AG08396 (cell line): Measurements from ENCODE around the gene SLIT3.

Experiments used
- DNase-seq: peaks from one replicate; pipeline ENCODE4 v3.0.0; 2012; ENCODE audit warnings: low spot score, mixed read lengths

Gene SLIT3

DNA sequence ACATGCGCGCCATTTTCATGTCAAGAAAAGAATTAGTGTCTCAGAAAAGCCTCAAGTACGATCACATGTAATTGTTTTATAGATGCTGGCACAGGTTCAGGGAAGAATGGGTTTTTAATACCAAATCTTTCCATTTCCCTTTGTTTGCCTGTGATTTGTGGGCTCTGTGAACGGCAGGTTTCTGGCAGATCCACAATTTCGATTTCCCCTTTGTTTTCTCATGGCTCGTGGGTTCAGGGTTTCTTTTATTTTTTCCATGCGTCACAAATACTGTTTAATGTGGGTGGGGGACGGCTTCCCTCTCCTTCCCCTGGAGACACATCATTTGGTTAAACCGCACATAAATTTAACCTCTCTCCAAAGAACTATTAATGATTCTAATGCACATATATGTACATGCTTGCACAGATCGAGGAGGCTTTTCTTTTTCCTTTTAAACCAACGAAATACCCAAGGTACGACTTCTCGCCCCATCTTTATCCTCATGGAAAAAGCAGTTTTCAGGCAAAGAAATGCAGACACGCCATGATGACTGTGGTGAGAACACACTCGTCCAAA, 195.9 kb downstream of the SLIT3 start:
- no peak for DNase-seq

DNA sequence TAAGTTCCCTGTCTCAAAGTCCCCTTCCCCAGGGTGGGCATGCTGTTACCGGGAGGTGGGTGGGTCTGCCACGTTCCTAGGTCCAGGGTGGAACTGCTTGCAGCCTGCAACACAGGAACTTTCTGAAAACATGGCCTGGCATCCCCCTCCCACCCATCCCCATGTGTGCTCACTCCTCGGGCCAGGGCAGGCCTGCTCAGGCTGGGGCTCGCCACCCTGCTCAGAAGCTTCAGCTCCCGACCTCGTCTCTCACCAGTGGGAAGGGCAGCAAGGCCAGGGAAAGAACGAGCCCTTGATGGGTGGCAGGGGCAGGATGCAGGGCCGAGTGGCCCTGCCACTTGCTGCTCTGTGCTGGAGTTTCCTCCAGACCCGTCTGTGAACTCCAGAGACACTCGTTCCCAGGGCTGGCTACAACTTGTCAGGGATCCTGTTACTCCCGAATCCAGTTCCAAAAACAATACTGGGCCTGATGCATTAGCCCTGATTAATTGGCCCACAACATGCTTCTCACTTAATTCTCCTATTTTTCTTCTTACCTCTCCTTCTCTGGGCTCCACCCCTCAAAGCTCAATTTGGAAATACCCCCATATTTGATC, 197.3 kb downstream of the SLIT3 start:
- DNase-seq = no peak

DNA sequence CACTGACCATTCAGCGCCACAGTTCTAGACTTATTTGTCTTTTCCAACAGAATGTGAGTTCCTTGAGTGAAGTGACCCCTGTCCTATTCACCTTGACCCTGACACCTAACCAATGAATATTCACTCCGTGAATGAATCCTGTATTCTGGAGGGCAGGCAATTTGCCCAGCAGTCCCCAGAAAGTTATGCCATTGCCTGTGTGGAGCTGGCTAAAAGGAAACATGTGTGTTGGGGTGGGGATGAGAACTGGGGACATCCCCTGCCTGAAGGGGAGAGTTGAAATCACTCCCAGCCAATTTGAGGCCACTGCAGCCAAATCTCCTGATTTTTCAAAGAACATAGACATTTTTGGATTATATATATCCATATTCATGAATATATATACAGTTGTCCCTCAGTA, 199.0 kb downstream of the SLIT3 start:
- no peak for DNase-seq

DNA sequence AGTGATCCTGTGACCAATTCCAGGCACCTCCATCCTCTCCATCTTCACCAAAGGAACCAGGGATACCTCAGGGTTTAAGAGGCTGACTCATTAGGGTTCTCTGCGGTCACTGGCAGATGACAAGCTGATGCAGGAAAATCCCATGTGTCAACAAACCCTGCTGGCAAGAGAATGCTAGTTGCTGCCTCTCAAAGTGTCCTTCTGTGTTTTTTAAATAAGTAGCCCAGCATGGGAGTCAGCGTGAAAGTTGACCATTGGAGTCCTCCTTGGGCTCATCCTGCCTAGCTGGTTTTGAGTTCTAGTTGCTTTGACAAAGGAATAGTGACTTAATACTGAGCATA, 200.2 kb downstream of the SLIT3 start:
- no peak for DNase-seq

DNA sequence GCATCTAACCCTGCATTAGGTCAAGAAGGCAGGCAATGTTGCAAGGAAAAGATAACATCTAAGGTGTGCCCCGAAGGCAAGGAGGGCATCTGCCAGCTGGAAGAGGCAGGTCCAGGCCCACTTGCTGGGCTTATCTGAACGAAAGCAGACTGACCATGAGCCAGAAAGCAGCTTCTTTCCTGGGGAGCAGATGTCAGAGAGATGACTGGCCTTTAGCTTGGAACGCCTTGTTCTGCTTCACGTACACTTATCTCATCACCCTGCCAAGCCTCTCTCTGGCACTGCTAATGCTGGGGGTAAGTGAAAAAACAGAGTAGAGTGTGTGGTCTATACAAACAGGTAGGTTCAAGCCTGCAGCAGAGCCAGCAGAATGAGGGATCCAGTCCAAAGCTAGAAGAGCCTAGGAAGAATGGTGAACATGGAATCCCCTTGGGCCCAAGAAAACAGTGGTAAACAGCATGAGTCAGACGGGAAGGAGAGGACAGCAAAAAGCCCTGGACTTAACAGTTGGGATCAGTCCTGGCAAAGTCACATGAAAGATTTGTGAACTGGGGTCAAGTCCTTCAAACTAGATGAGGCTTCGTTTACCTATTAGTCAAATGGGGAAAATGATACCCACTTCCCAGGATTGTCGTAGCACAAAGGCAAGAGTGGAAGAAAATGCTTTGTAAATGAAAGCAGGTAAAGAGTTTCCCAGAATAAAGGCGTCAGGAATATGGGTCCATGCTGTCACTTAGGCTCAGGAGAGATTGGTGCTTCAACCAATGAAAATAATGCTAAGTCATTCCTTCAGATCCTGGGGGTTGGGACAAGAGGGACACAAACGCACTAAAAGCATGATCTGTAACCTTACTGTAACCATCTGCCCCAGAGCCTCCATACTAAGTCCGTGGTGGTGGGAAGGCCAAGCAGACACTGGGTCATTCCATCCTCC, 200.9 kb downstream of the SLIT3 start:
- DNase-seq = no peak

DNA sequence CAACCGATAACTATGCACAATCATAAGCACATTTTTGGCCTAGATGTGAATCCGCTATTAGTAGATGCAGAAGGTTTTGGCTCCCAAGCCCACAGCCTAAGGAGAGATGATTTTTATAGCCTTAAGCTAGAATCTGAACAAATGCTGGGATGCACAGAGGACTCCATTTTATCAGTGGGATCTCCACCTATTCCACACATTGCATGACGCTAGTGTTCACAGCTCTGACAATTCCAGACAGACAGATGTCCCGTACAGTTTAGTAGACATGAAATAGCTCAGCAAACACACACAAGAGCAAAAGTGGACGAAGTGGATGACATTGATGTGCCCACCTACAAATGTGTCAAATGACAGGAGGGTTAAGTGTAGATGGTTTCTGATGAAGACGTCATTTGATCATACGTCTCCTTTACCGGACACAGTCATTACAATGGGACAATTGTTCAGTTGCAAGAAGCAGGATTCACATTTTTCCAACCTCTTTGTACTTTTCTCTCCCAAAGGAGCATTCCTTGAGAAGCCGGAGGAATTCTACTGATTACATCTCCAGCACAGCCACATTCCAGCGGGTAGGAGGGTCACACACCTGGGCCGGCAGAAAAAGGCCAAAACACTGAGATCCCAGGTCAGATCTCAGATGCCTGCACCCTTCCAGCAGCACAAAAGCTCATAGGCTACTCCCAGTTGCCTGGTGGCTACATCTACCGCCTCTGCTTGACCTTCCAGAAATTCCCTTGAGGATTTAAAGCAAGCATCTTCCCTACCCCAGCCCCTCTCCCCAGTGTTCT, 202.4 kb downstream of the SLIT3 start:
- DNase-seq = no peak

DNA sequence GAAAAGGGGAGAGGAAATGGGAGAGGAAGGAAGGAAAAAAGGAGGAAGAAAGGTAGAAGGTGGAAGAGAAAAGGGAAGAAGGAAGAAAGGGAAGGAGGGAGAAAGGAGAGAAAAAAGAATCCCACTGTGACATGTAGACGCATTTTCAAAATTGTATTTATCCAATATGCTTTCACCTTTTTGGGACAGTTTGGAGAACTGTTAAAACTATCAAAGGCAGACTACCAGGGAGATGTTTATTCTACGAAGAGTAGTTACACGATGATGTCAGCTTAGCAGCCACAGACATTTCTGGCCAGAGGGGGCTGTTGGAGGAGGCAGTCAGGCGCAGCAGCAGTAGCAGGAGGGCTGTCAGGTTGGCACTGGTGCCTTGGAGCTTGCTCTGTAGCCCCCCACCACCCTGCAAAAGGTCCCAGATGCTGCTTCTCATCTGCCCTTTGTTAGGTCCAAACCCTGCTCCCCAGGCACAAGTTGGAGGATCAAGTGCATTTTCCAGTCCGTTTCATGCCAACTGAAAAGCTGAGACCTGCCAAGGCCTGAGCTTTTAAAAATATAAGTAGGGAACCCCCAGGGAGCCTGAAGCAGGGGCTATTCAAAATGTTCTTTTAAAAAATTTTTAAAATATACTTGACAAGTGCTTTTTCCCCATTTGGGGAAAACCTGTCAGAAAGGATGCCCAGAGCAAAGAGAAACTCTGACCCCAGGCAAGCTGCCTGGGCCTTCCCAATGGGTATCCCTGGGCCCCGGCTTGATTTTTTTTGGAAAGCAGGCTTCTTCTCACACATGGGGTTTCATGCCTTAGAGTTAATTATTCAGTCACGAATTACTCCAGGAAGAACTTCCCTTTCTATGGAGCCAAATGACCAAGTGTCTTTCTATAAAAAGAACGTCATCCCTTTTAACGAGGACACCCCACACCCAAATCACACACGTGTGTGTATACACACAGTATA, 203.3 kb downstream of the SLIT3 start:
- DNase-seq = peak; percentile 28

DNA sequence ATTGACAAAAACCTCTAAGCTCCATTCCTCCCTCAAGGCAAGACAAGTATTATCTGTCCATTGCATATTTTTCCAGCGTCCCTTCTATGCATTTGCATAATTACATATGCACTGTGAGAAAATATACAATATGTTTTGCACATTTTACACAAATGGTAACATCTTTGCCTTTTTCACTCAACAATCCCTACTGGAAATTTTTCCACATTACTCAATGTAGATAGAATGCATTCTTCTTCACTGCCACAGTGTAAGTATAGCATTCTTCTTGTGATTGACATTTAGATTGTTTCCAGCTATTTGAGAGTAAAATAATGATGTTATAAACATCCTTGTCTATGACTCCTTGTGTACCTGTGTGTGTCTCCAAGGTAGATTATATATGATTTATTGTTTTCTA, 205.0 kb downstream of the SLIT3 start:
- no peak for DNase-seq

DNA sequence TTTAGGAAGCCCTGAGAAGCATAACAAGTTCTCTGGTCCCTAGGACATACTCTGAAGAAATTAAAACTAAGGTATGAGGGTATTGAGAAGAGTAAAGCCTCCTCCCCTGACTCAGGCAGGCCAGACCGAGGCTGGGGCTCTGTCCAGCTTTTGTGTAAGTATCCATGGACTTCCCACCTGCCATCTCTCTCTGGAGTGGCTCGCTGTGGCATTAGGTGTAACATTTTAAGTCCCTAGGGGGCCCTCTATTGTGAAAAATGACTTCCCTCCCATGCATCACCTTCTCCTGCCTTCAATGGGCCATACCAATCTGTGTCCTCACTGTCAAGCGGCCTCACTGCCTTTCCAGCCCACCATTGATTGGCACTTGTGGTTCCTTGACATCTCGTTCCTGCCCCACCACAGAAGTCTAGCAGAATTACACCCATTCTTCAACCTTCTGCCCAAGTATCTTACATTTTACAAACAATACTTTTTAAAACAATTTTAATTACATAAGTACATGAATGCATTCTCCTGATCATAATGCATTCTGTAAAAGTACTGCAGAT, 205.5 kb downstream of the SLIT3 start:
- no peak for DNase-seq

DNA sequence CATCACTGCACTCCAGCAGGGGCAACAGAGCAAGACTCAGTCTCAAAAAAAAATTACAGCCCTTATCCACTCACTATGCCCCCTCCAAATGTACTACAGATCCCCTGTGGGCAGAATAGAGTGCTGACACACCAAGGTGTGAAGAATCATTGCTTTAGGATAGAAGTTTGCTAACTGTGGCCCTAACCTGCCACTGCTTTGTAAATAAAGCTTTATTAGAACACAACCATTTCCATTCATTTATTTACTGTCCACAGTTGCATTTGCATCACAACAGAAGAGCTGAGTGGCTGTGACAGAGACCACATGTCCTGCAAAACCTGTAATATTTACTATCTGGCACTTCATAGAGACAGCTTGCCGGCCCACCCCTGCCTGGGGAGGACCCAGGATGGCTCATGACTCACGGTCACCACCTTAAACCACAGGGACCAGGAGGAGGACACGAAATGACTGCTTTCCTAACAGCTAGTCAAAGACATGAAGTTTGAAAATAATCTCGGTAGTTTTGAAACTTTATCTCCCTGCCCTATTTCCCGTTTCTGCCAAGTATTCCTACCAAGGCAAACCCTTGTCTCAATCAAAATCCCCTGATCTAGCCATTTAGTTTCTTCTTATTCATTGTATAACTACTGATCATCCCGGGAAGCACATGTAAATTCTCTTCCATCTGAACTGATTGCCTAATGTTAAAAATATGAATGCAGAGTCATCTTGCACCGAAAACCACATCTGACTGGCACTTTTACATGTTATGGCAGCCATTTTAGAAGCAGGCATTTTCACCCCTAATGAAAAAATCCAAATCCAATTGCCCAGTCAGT, 206.1 kb downstream of the SLIT3 start:
- peak; percentile 24 for DNase-seq

DNA sequence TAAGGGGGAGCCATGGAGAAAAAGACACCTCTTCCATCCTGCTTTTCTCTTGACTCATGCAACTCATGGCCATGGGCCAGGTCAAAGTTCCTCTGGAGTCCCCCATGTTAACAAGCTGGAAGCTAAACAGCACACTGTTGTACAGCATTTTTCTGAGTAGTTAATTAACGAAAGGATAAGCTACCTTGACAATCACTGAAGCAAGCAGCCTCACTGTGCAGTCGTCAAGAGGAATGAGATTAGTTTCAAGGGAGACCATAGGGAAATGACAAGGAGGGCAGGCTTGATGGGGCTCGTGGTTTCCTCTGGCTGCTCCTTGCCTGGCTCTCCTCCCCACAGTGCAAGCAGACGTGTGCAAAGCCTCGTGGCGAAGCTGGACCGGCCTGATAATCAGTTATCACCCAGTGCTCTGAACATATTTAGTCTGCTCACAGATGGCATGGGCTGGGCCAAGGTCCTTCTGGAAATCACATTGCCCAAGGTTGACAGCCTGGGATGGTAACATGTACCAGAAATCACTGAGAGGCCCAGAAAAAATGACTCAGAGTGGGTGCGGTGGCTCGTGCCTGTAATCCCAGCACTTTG, 209.5 kb downstream of the SLIT3 start:
- DNase-seq = no peak

DNA sequence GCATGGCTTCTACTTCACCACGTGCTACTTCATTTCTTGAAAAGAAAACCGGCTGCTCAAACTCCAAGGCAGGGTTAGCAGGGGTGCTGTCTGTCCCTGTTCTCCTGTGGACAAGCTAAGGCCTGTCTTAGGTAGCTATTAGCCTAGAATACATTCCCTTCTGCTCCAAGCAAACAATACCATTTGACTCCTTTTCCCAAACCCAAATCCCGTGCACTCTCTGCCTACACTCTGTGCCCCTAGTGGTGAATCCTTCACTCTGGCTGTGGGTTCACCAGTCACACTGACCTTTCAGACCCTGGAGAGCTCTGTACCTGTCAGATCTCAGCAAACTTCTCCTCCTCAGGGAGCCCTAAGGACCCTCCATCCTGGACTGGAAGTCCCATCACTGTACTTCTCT, 211.6 kb downstream of the SLIT3 start:
- no peak for DNase-seq

DNA sequence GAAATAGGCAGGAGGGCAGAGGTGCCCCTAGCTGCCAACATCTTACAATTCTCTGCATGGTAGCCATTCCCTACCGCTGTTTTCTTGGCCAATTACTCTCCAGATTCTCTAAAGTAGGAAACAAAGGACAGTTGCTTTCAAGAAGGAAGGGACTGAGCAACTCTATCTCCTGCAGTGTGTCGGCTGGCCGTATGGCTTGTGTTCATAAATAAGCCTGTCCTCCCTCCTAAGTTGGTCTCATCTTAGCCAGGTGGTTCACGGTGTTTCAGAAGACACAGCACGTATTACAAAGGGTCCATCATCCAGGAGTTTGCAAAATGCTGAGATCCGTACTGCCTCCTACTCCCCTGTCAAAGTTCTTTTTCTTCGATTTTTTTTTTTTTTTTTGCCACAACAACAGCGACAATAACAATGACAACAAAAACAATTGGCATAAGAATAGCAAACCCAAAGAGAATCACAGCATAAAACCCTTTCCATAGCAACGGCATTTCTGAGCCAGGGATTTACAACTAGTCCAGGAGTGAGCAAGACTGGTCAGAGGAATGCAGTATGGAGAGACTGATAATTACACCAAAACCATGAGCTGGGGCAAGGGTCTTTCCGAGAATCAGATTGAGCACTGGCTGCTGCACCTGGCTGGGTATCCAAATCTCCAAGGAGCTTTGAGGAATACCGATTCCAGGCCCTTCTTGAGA, 212.8 kb downstream of the SLIT3 start:
- DNase-seq = no peak

DNA sequence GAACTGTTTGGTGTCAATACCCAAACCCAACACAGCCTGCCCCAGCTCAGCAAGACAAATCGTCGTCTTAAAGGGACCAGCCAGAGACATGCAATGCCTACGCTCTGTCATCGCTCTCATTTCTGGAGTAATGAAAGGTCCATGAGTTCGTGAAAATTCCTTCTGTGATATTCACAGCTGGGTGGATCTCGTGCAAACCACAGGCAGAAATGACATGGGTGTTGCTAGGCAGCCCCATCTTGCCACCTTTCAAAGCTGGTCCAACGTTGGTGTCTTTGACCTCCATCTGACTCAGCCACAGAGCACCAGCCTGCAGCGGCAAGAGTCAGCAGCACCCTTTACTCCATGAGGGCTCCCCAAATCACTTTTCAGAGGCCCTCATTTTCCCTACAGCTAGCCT, 215.3 kb downstream of the SLIT3 start:
- no peak for DNase-seq

DNA sequence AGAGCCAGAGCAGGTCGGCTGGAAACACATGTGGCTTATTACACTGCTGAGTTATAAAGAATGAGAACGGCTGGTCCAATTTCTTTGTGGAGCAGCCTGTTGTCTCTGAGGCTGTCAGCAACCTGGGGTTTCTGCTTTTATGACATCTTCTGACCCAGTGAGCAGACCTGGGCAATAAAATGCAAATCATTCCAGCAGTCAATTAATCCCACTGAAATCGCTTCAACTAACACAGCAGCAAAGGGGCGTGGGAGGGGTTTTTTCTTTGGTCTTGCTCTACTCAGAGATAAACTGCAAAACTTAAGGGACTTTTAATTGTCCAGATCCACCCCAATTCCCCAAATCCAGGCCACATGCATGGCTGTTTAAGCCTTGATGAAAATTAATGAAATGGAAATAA, 215.7 kb downstream of the SLIT3 start:
- DNase-seq = no peak

DNA sequence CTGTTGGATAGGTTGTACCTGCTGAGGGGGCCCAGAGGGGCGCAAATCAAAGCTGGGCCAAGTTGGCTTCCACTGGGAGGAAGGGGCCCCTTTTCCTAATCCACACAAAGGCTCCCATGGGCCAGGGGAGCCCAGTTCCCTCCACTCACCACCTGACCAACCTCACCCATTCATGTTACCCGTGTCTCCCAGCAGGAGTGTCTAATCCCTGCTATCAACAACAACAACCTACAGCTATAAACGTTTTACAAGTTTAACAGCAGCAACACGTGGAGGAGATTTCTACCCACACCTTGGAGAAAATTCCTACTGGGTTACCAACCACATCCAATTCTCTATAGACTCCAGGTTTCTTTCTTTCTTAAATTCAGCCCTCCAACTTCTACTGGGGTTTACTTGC, 216.2 kb downstream of the SLIT3 start:
- DNase-seq = no peak

DNA sequence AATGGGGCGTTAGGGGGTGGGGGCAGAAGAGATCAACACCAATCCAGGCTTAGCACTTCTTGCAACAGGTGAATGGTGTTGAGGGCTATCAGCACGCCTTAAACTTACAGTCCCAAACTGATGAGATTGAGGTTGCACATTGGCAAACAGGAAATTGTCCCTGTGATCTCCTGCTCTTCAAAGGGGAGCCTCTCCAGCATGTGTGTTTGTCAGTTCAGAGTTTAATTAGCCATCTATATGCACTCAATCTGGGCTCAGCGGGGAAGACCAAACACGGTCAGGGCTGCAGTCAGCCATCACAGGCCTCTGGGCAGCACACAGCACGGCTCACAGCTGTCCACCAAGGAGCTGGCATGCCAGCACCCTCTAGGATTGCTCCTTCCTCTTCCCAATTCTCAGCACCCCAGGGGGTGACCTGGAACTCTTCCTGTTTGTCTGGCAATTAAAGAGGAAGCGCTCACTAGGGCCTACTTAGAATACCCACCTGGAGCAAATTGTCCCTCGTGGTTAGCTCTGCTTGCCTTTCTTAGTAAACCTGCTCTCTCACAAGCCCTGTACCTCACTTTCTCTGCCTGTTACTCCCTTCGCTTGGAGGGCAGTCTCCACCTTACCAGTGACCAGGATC, 217.4 kb downstream of the SLIT3 start:
- no peak for DNase-seq

DNA sequence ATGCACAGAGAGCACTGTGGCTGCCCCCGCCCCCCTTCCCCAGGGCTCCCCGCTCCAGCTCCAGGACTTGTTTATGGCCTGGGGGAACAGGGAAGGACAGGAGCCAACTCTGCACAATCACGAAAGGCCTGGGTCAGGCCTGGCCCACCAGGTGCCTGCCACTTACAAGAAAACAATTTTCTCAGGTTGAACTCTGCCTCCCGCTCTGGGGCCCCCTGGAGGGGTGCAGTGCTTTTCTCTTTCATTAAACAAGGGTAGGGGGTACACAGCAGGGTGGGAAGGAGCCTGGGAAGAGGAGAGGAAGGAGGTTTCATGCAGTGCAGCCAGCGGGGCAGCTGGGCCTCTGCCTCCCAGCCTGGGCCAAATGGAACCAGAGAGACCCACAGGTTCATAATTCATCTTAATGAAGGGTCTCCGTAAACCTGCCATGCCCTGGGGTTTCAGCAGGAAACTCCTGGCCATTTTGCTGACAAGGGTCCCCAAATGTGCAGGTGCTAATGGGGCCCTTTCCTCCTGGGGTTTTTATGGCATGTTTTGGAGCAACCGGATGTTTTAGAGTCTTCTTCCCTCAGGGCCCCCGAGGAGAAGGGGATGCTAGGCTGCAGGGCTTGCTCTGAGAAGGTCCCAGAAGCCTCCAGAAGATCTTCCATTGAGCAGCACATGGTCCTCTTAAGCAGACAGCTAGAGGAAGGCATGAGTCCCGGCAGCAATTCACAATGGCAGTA, 219.8 kb downstream of the SLIT3 start:
- no peak for DNase-seq
